Measurements from ENCODE around the gene AADAT.
A peak's percentile ranks its signal among the peaks of the same experiment; 100 is the strongest.

AADAT gene

DNA sequence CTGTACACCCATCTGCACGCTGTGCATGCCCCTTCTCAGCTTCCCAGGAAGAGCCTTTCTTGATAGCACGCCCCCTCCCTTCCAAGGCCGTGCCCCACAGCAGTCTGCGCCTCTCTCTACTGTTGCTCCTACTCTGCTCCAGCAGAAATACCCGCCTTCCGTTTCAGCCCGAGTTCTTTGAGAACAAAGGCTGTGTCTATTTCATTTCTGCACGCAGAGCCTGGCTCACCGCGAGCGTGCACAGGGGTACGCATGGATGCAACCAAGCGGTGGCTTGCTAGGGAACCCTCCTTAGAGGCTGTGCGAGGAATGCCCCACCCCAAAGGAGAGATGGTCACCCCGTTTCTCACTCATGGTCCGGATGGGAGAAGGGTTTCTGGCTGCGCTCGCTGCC lies 485 bp downstream of the AADAT start:
- Histone ChIP-seq H3K27me3 (ENCODE audit: insufficient read depth, insufficient read length) (peaks cover 6% of the 10 kb centered on the region), H3K4me3 (ENCODE audit: insufficient read length, low read depth) (peak overlapping the region; percentile 73), H3K36me3 (ENCODE audit: insufficient read depth, insufficient read length, low read length) (peaks cover 32% of the 10 kb centered on the region), H3K9ac (ENCODE audit: insufficient read length, low read depth) (peak overlapping the region; percentile 80), H3K9me3 (ENCODE audit: insufficient read depth, low read length) (no peaks in the 10 kb centered on the region), H3K4me1 (ENCODE audit: insufficient read depth, insufficient read length) (no peaks in the 10 kb centered on the region)
- no peak for DNase-seq (ENCODE audit: low read depth, low spot score)
- TF ChIP-seq SUZ12 (IDR thresholded peaks at IDR 0.05; ENCODE audit: extremely low read depth, insufficient read depth, insufficient read length): no peak
- TF ChIP-seq ZNF274 (IDR thresholded peaks at IDR 0.05; ENCODE audit: low read depth, low read length): no peak
- TF ChIP-seq YY1 (IDR thresholded peaks at IDR 0.05; ENCODE audit: insufficient read depth, insufficient read length): no peak

DNA sequence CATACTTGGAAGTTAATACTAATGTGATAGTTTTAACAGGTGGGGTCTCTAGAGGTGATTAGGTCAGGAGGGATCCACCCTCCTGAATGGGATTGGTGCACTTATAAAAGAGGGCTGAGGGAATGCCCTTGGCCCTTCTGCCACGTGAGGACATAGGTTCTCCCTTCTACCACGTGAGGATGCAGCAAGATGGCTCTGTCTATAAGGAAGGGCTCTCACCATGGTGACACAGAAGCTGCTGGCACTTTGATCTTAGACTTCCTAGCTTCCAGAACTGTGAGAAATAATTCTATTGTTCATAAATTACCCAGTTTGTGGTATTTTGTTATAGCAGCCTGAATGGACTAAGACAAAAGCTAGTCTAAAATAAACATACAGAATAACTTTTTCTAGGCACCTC lies 1.0 kb downstream of the AADAT start:
- peaks cover 6% of the 10 kb centered on the region for H3K27me3 ChIP-seq (ENCODE audit: insufficient read depth, insufficient read length)
- peak overlapping the region; percentile 80 for H3K9ac ChIP-seq (ENCODE audit: insufficient read length, low read depth)
- no peak for DNase-seq (ENCODE audit: low read depth, low spot score)
- no peaks in the 10 kb centered on the region for H3K4me1 ChIP-seq (ENCODE audit: insufficient read depth, insufficient read length)
- no peaks in the 10 kb centered on the region for H3K9me3 ChIP-seq (ENCODE audit: insufficient read depth, low read length)
- peak overlapping the region; percentile 73 for H3K4me3 ChIP-seq (ENCODE audit: insufficient read length, low read depth)
- peaks cover 36% of the 10 kb centered on the region for H3K36me3 ChIP-seq (ENCODE audit: insufficient read depth, insufficient read length, low read length)
- no peak for TF ChIP-seq ZNF274 (IDR thresholded peaks at IDR 0.05; ENCODE audit: low read depth, low read length)
- no peak for TF ChIP-seq YY1 (IDR thresholded peaks at IDR 0.05; ENCODE audit: insufficient read depth, insufficient read length)
- TF ChIP-seq SUZ12 (IDR thresholded peaks at IDR 0.05; ENCODE audit: extremely low read depth, insufficient read depth, insufficient read length): no peak

DNA sequence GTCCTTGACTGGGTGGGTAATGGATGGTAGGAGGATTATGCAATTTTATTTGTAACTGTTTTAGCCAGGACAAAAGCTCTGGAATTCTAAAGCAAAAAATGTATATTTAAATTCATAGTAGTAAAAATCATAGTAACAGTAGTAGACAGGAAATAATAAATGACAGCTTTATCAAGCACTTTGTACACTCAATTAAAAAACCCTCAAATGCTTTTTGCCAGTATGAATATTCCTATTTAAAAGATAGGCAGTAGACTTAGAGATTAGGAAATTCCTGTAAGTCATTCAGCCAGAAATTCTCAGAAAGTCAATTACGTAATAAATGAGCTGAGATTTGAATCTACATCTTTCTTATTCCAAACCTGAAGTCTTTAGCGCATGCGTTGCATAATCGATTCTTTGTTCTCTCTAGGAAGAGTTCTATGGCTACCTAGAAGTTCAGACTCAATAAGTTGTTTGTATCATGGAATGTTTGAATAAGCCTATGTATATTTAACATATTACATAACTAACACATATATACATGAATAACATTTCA lies 2.5 kb downstream of the AADAT start:
- Histone ChIP-seq H3K4me1 (ENCODE audit: insufficient read depth, insufficient read length) (no peaks in the 10 kb centered on the region), H3K36me3 (ENCODE audit: insufficient read depth, insufficient read length, low read length) (peaks cover 36% of the 10 kb centered on the region), H3K9ac (ENCODE audit: insufficient read length, low read depth) (no peak overlapping the region), H3K27me3 (ENCODE audit: insufficient read depth, insufficient read length) (peaks cover 6% of the 10 kb centered on the region), H3K9me3 (ENCODE audit: insufficient read depth, low read length) (no peaks in the 10 kb centered on the region), H3K4me3 (ENCODE audit: insufficient read length, low read depth) (no peak overlapping the region)
- DNase-seq (ENCODE audit: low read depth, low spot score): no peak
- TF ChIP-seq YY1 (IDR thresholded peaks at IDR 0.05; ENCODE audit: insufficient read depth, insufficient read length) (no peak), SUZ12 (IDR thresholded peaks at IDR 0.05; ENCODE audit: extremely low read depth, insufficient read depth, insufficient read length) (no peak), ZNF274 (IDR thresholded peaks at IDR 0.05; ENCODE audit: low read depth, low read length) (no peak)

DNA sequence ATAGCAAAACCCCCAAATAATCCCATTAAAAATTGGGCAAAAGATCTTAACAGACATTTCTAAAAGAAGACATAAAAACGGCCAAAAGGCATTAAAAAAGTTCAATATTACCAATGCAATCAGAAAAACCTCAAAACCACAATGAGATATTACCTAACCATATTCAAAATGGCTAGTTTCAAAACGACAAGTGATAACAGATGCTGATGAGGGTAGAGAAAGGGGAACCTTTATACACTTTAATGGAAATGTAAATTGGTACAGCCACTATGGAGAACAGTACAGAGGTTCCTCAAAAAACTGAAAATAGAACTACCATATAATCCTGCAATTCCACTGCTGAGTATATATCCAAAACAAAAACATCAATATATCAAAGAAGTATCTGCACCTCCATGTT lies 6.2 kb downstream of the AADAT start:
- no peaks in the 10 kb centered on the region for H3K4me1 ChIP-seq (ENCODE audit: insufficient read depth, insufficient read length)
- no peak for DNase-seq (ENCODE audit: low read depth, low spot score)
- H3K36me3 ChIP-seq (ENCODE audit: insufficient read depth, insufficient read length, low read length): peaks cover 56% of the 10 kb centered on the region

DNA sequence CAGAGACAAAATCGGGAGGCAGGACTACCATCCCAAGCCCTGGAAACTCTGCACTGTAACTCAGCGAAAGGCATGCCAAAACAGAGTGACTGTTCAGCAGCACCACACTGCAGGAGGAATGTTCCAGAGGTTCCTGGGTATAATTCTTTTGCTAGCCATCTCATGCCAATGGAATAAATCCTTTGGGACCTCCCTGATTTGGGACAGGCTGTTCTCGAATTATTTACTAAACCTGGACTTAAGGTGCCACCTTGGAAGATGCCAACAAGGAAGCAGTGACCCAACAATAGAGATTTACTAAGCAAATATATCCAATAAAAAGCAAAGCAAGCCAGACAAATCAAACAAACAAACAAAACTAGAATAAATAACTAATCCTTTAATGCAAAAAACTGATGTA lies 9.3 kb downstream of the AADAT start:
- Histone ChIP-seq H3K4me3 (ENCODE audit: insufficient read length, low read depth) (no peak overlapping the region), H3K4me1 (ENCODE audit: insufficient read depth, insufficient read length) (no peaks in the 10 kb centered on the region), H3K27me3 (ENCODE audit: insufficient read depth, insufficient read length) (no peaks in the 10 kb centered on the region), H3K36me3 (ENCODE audit: insufficient read depth, insufficient read length, low read length) (peaks cover 51% of the 10 kb centered on the region), H3K9me3 (ENCODE audit: insufficient read depth, low read length) (no peaks in the 10 kb centered on the region), H3K9ac (ENCODE audit: insufficient read length, low read depth) (no peak overlapping the region)
- no peak for DNase-seq (ENCODE audit: low read depth, low spot score)
- TF ChIP-seq ZNF274 (IDR thresholded peaks at IDR 0.05; ENCODE audit: low read depth, low read length) (no peak), SUZ12 (IDR thresholded peaks at IDR 0.05; ENCODE audit: extremely low read depth, insufficient read depth, insufficient read length) (no peak), YY1 (IDR thresholded peaks at IDR 0.05; ENCODE audit: insufficient read depth, insufficient read length) (no peak)

More for the DNA sequence above, 6.2 kb downstream of the AADAT start:
- TF ChIP-seq SUZ12 (IDR thresholded peaks at IDR 0.05; ENCODE audit: extremely low read depth, insufficient read depth, insufficient read length) (no peak), ZNF274 (IDR thresholded peaks at IDR 0.05; ENCODE audit: low read depth, low read length) (no peak), YY1 (IDR thresholded peaks at IDR 0.05; ENCODE audit: insufficient read depth, insufficient read length) (no peak)
- Histone ChIP-seq H3K4me3 (ENCODE audit: insufficient read length, low read depth) (no peak overlapping the region), H3K9ac (ENCODE audit: insufficient read length, low read depth) (no peak overlapping the region), H3K27me3 (ENCODE audit: insufficient read depth, insufficient read length) (no peaks in the 10 kb centered on the region), H3K9me3 (ENCODE audit: insufficient read depth, low read length) (no peaks in the 10 kb centered on the region)

DNA sequence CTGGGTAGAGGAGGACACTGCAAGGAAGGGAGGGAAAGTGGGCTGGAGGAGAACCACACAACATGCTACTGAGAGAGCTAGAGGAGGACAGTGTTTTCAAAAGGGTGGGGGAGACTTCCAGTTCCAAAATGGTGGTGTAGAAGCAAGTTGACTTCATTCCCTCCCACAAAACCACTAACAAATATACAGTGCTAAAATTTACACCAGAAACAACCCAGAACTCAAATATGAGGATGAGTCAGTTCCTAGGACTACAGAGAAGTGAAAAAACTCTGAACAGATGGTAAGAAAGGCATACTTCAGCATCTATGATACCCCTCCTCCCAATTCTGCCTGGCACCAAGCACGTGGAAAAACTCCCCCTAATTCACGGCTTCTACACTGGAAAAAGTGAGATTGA lies 9.8 kb downstream of the AADAT start:
- H3K4me3 ChIP-seq (ENCODE audit: insufficient read length, low read depth): no peak overlapping the region
- peaks cover 55% of the 10 kb centered on the region for H3K36me3 ChIP-seq (ENCODE audit: insufficient read depth, insufficient read length, low read length)
- TF ChIP-seq SUZ12 (IDR thresholded peaks at IDR 0.05; ENCODE audit: extremely low read depth, insufficient read depth, insufficient read length) (no peak), YY1 (IDR thresholded peaks at IDR 0.05; ENCODE audit: insufficient read depth, insufficient read length) (no peak)
- DNase-seq (ENCODE audit: low read depth, low spot score): no peak
- no peak overlapping the region for H3K9ac ChIP-seq (ENCODE audit: insufficient read length, low read depth)
- no peaks in the 10 kb centered on the region for H3K27me3 ChIP-seq (ENCODE audit: insufficient read depth, insufficient read length)
- H3K4me1 ChIP-seq (ENCODE audit: insufficient read depth, insufficient read length): no peaks in the 10 kb centered on the region
- H3K9me3 ChIP-seq (ENCODE audit: insufficient read depth, low read length): no peaks in the 10 kb centered on the region

DNA sequence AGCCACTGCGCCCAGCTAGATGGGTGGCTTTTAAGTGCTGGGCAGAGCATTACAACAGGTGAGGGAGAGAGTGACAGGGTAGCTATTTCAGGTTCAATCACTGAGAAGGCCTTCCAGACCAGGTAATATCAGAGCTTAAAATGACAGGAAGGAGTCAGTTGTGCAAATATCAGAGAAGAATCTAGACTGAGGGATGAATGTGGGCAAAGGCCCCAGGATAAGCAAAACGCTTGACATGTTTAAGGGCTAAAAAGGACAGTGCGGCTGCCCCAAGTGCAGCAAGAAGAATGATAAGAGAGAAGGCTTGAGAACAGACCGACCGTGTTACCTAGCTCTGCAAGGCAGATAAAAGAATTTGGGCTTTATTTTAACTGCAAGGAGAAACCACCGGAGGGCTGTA lies 18.6 kb downstream of the AADAT start:
- no peak for DNase-seq (ENCODE audit: low read depth, low spot score)
- Histone ChIP-seq H3K4me1 (ENCODE audit: insufficient read depth, insufficient read length) (no peaks in the 10 kb centered on the region), H3K4me3 (ENCODE audit: insufficient read length, low read depth) (no peak overlapping the region), H3K9ac (ENCODE audit: insufficient read length, low read depth) (no peak overlapping the region), H3K36me3 (ENCODE audit: insufficient read depth, insufficient read length, low read length) (peaks cover 56% of the 10 kb centered on the region), H3K27me3 (ENCODE audit: insufficient read depth, insufficient read length) (no peaks in the 10 kb centered on the region), H3K9me3 (ENCODE audit: insufficient read depth, low read length) (no peaks in the 10 kb centered on the region)
- TF ChIP-seq ZNF274 (IDR thresholded peaks at IDR 0.05; ENCODE audit: low read depth, low read length) (no peak), SUZ12 (IDR thresholded peaks at IDR 0.05; ENCODE audit: extremely low read depth, insufficient read depth, insufficient read length) (no peak), YY1 (IDR thresholded peaks at IDR 0.05; ENCODE audit: insufficient read depth, insufficient read length) (no peak)
